HEK293 (cell line): Measurements from ENCODE around the gene MEGF9.
A peak's percentile ranks its signal among the peaks of the same experiment; 100 is the strongest.

Experiments
- CTCF ChIA-PET: fragments of 350-600 bp; formaldehyde crosslinking; extraction: SDS; loops from one replicate; lab custom pipeline; 2021; ENCODE audit warnings: antibody characterized with exemption; lab: Yijun Ruan, JAX
- POLR2A ChIA-PET: fragments of 300-600 bp; formaldehyde crosslinking; extraction: SDS; loops from one replicate; lab custom pipeline; 2020; ENCODE audit warnings: antibody characterized with exemption, inconsistent platforms; lab: Yijun Ruan, JAX
- H3K27ac ChIP-seq: fragments of 200-500 bp; sonication (Bioruptor generic); 2 replicates; pipeline ENCODE4 v1.5.1; 2014; ENCODE audit warnings: low read depth, low read length, control low read depth, inconsistent platforms; ENCODE audit errors: extremely low read depth
- H3K36me3 ChIP-seq, 2 experiments: fragments of 200-500 bp in 1 of 2; sonication (Bioruptor generic) in 1 of 2; 1 replicate in 1 of 2; 2 replicates in 1 of 2; pipeline ENCODE4 v1.5.1; 2014 to 2017; ENCODE audit warnings: inconsistent platforms in 2 of 2, low read length in 2 of 2; ENCODE audit not compliant: control insufficient read depth in 2 of 2, insufficient read depth in 1 of 2
- H3K4me1 ChIP-seq: fragments of 200-500 bp; sonication (Bioruptor generic); 2 replicates; pipeline ENCODE4 v1.5.1; 2014; ENCODE audit warnings: mild to moderate bottlenecking, low read length, inconsistent platforms; ENCODE audit not compliant: control insufficient read depth, insufficient read depth
- H3K4me3 ChIP-seq: 2 replicates; pipeline ENCODE4 v1.5.1; 2011; ENCODE audit warnings: low read depth, mild to moderate bottlenecking, control low read depth, low read length, moderate library complexity
- H3K9me3 ChIP-seq: fragments of 200-500 bp; sonication (Bioruptor generic); 2 replicates; pipeline ENCODE4 v1.5.1; 2014; ENCODE audit warnings: low read depth, low read length, inconsistent platforms; ENCODE audit not compliant: control insufficient read depth, insufficient read depth
- ATF2 ChIP-seq: fragments of 450-650 bp; formaldehyde crosslinking; IDR thresholded peaks from 2 replicates; pipeline ENCODE4 v1.5.1; 2016; ENCODE audit warnings: missing biosample characterization, missing genetic modification characterization, low read depth
- GLIS1 ChIP-seq: fragments of 450-650 bp; formaldehyde crosslinking; IDR thresholded peaks from 2 replicates; pipeline ENCODE4 v1.5.1; 2016; ENCODE audit warnings: missing biosample characterization, missing genetic modification characterization
- MZF1 ChIP-seq: fragments of 450-650 bp; formaldehyde crosslinking; IDR thresholded peaks from 2 replicates; pipeline ENCODE4 v1.5.1; 2017; ENCODE audit warnings: missing biosample characterization, missing genetic modification characterization, borderline replicate concordance
- PRDM10 ChIP-seq: fragments of 450-650 bp; formaldehyde crosslinking; IDR thresholded peaks from 2 replicates; pipeline ENCODE4 v1.5.1; 2016; ENCODE audit warnings: missing biosample characterization, missing genetic modification characterization
- SCRT1 ChIP-seq: fragments of 450-650 bp; formaldehyde crosslinking; IDR thresholded peaks from 2 replicates; pipeline ENCODE4 v1.5.1; 2016; ENCODE audit warnings: missing biosample characterization, missing genetic modification characterization, borderline replicate concordance
- TSHZ1 ChIP-seq: fragments of 450-650 bp; formaldehyde crosslinking; IDR thresholded peaks from 2 replicates; pipeline ENCODE4 v1.5.1; 2016; ENCODE audit warnings: missing biosample characterization, missing genetic modification characterization, borderline replicate concordance
- ZBTB21 ChIP-seq: fragments of 450-650 bp; formaldehyde crosslinking; IDR thresholded peaks from 2 replicates; pipeline ENCODE4 v1.5.1; 2017; ENCODE audit warnings: missing biosample characterization, missing genetic modification characterization
- ZBTB26 ChIP-seq: fragments of 450-650 bp; formaldehyde crosslinking; optimal IDR thresholded peaks from 2 replicates; pipeline ENCODE3; 2016; ENCODE audit warnings: missing biosample characterization, mild to moderate bottlenecking, missing genetic modification characterization
- ZNF146 ChIP-seq: fragments of 450-650 bp; formaldehyde crosslinking; IDR thresholded peaks from 2 replicates; pipeline ENCODE4 v1.5.1; 2016; ENCODE audit warnings: missing biosample characterization, missing genetic modification characterization
- ZNF169 ChIP-seq: fragments of 450-650 bp; formaldehyde crosslinking; IDR thresholded peaks from 2 replicates; pipeline ENCODE4 v1.5.1; 2016; ENCODE audit warnings: missing biosample characterization, missing genetic modification characterization
- ZNF239 ChIP-seq: fragments of 450-650 bp; formaldehyde crosslinking; IDR thresholded peaks from 2 replicates; pipeline ENCODE4 v1.5.1; 2016; ENCODE audit warnings: missing biosample characterization, missing genetic modification characterization
- ZNF292 ChIP-seq: fragments of 450-650 bp; formaldehyde crosslinking; IDR thresholded peaks from 2 replicates; pipeline ENCODE4 v1.5.1; 2016; ENCODE audit warnings: low read depth, missing biosample characterization, missing genetic modification characterization, borderline replicate concordance
- ZNF362 ChIP-seq: fragments of 450-650 bp; formaldehyde crosslinking; IDR thresholded peaks from 2 replicates; pipeline ENCODE4 v1.5.1; 2016; ENCODE audit warnings: missing biosample characterization, missing genetic modification characterization
- ZNF423 ChIP-seq: fragments of 450-650 bp; formaldehyde crosslinking; IDR thresholded peaks from 2 replicates; pipeline ENCODE4 v1.5.1; 2016; ENCODE audit warnings: missing biosample characterization, missing genetic modification characterization
- ZNF510 ChIP-seq: fragments of 450-650 bp; formaldehyde crosslinking; IDR thresholded peaks from 2 replicates; pipeline ENCODE4 v1.5.1; 2018; ENCODE audit warnings: mild to moderate bottlenecking, missing genetic modification characterization, missing biosample characterization; ENCODE audit not compliant: insufficient replicate concordance
- ZNF521 ChIP-seq: fragments of 450-650 bp; formaldehyde crosslinking; IDR thresholded peaks from 2 replicates; pipeline ENCODE4 v1.5.1; 2017; ENCODE audit warnings: missing biosample characterization, mild to moderate bottlenecking, missing genetic modification characterization
- ZNF530 ChIP-seq: fragments of 450-650 bp; formaldehyde crosslinking; IDR thresholded peaks from 2 replicates; pipeline ENCODE4 v1.5.1; 2016; ENCODE audit warnings: low read depth, missing biosample characterization, missing genetic modification characterization
- ZNF629 ChIP-seq: fragments of 450-650 bp; formaldehyde crosslinking; IDR thresholded peaks from 2 replicates; pipeline ENCODE4 v1.5.1; 2017; ENCODE audit warnings: missing biosample characterization, missing genetic modification characterization
- ZNF791 ChIP-seq: fragments of 450-650 bp; formaldehyde crosslinking; IDR thresholded peaks from 2 replicates; pipeline ENCODE4 v1.5.1; 2016; ENCODE audit warnings: missing biosample characterization, missing genetic modification characterization

The MEGF9 gene

GRCh38 chr9:120587328-120587727, 126.9 kb downstream of the MEGF9 start:
- H3K4me1 ChIP-seq: no peaks in the 10 kb centered on the region
- CTCF ChIA-PET: no interaction called here
- no peaks in the 10 kb centered on the region for H3K36me3 ChIP-seq
- H3K4me3 ChIP-seq: no peak overlapping the region
- no peaks in the 10 kb centered on the region for H3K9me3 ChIP-seq
- no peak for TF ChIP-seq ZNF510
- TF ChIP-seq ZNF362 (tag by site-specific recombination): no peak
- TF ChIP-seq ZNF146 (tag by site-specific recombination): no peak
- no peak for TF ChIP-seq MZF1 (tag by site-specific recombination)
- POLR2A ChIA-PET: no interaction called here
- H3K27ac ChIP-seq: no peak overlapping the region

GRCh38 chr9:120583958-120584369, 130.3 kb downstream of the MEGF9 start:
- Histone ChIP-seq H3K9me3 (no peaks in the 10 kb centered on the region), H3K4me3 (no peak overlapping the region), H3K36me3 (no peaks in the 10 kb centered on the region), H3K4me1 (0 out of 2 replicates have a peak, but pooled peaks cover 1% of the 10 kb centered on the region), H3K27ac (no peak overlapping the region)
- TF ChIP-seq ZNF530 (tag by site-specific recombination): no peak
- no peak for TF ChIP-seq ZNF239 (tag by site-specific recombination)
- no peak for TF ChIP-seq ZNF521 (tag by site-specific recombination)
- peak; percentile 35; the same call in 1 of the 2 replicates for TF ChIP-seq GLIS1 (tag by site-specific recombination)
- TF ChIP-seq ZNF629 (tag by site-specific recombination): peak; percentile 88
- no peak for TF ChIP-seq SCRT1 (tag by site-specific recombination)
- no peak for TF ChIP-seq ZNF791 (tag by site-specific recombination)
- TF ChIP-seq ZBTB26: no peak
- TF ChIP-seq ZNF292: no peak
- TF ChIP-seq ATF2: peak; percentile 95
- no peak for TF ChIP-seq PRDM10
- no peak for TF ChIP-seq ZNF169 (tag by site-specific recombination)
- no peak for TF ChIP-seq ZNF423
- no peak for TF ChIP-seq TSHZ1 (tag by site-specific recombination)
- peak; percentile 74 for TF ChIP-seq ZBTB21
- CTCF ChIA-PET: interaction anchor here (2.0 kb wide), 1 partner anchor 36 kb away, joined by 4 read pairs; no protein-coding TSS in a partner anchor
- POLR2A ChIA-PET: interaction anchor here (0.7 kb wide), 1 partner anchor 130 kb away, joined by 3 read pairs; the partner anchor contains the start of gene MEGF9
